Activated T-cell treated with anti-CD3 and anti-CD28 coated beads, Interleukin-2, amount 50 U/mL, for 48 hours (primary cell): Measurements from ENCODE around the gene PTTG1IP.

ENCODE experiments used
- DNase-seq, 2 experiments: peaks; one replicate each; pipeline ENCODE4 v3.0.0-alpha.2; 2020

PTTG1IP gene

GRCh38 chr21:44908908-44909307 is 35.4 kb upstream of the PTTG1IP start:
- no peak for DNase-seq

- DNase-seq, result no peak
Measured at GRCh38 chr21:44907966-44908895, 34.7 kb upstream of the PTTG1IP start.

- no peak for DNase-seq
Measured at GRCh38 chr21:44907225-44907965, 33.9 kb upstream of the PTTG1IP start.

GRCh38 chr21:44905728-44906090 is 32.2 kb upstream of the PTTG1IP start:
- DNase-seq, result no peak

- DNase-seq, result no peak
Measured at GRCh38 chr21:44905016-44905727, 31.7 kb upstream of the PTTG1IP start.

- DNase-seq, result no peak
Measured at GRCh38 chr21:44904141-44904923, 30.8 kb upstream of the PTTG1IP start.

- DNase-seq, result no peak
Measured at GRCh38 chr21:44903689-44904088, 30.2 kb upstream of the PTTG1IP start.

GRCh38 chr21:44903050-44903685 is 29.7 kb upstream of the PTTG1IP start:
- DNase-seq, result no peak

DNA sequence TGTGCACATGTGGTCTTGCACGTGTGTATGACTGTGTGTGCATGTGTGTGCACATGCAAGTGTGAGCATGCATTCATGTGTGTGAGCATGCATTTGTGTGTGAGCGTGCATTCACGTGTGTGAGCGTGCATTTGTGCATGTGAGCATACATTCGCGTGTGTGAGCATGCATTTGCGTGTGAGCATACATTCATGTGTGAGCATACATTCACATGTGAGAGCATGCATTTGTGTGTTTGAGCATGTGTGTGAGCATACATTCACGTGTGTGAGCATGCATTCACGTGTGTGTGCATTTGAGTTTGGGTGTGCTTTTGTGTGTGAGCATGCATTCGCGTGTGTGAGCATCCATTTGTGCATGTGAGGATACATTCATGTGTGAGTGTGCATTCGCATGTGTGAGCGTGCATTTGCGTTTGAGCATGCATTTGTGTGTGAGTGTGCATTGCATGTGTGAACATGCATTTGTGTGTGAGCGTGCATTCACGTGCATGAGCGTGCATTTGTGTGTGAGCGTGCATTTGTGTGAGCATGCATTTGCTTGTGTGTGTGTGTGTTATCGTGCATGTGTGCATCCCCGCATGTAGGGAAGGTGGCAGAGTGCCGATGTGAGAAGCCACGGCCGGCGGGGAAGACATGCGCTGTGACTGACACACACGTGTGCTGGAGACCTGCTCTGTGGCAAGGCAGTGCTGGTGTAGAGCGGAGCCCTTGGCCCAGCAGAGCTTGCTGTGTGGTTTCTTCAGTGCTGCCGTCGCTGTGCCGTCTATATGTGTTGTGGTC is 29.0 kb upstream of the PTTG1IP start:
- DNase-seq, result no peak

GRCh38 chr21:44901391-44902074 is 28.0 kb upstream of the PTTG1IP start:
- no peak for DNase-seq

- DNase-seq, result no peak
Measured at GRCh38 chr21:44900559-44901251, 27.2 kb upstream of the PTTG1IP start.

- no peak for DNase-seq
Measured at GRCh38 chr21:44899768-44900558, 26.5 kb upstream of the PTTG1IP start.

GRCh38 chr21:44898851-44899767 is 25.6 kb upstream of the PTTG1IP start:
- no peak for DNase-seq

- DNase-seq, result no peak
Measured at GRCh38 chr21:44898011-44898488, 24.6 kb upstream of the PTTG1IP start.

- no peak for DNase-seq
Measured at GRCh38 chr21:44897326-44898010, 24.0 kb upstream of the PTTG1IP start.

DNA sequence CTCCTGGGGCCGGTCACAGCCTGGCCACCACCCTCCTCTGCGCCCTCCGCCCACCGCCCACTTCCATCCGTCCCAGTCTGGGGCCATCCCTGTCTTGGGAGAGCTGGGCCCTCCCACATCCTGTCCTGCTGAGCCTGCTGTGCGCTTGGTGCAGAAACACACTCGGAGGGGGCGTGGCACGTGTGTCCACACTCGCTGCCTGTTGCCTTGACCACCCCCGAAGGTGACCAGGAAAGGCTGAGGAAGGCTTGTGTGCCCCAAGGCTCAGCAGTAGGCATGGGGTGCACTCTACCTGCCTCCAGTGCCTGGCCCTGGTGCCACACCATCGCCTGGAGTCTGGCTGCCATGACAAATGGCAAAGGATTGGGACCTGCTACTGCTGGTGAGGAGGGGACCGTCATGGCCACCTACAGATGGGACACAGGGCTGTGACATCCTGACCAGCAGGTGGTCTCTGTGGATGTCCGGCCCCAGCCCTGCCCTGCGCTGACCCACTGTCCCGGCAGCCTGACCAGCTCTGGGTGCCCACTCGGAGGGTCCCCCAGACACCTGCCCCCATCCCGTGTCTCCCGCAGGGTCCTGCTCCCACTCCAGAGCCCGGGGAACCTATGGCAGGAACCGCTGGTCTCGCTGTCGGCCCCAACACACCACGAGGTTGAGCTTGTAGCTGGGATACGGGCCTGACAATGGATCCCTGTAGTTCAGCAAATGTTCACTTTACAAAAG is 23.2 kb upstream of the PTTG1IP start:
- DNase-seq, result no peak

DNA sequence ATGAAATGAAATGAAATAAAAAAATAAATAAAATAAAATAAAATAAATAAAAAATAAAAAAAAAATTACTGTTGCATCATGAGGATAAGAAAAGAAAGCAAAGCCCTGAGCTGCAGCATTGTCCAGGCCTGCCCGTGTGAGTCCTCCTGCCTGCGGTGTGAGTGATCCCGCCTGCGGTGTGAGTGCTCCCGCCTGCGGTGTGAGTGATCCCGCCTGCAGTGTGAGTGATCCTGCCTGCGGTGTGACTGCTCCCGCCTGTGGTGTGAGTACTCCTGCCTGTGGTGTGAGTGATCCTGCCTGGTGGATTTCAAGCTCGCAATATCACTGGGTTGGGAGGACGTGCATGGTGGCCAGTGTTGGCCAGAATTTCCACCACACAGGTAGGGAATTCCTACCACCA is 22.4 kb upstream of the PTTG1IP start:
- no peak for DNase-seq
